ENCODE results near the gene CUL4B.

DNA sequence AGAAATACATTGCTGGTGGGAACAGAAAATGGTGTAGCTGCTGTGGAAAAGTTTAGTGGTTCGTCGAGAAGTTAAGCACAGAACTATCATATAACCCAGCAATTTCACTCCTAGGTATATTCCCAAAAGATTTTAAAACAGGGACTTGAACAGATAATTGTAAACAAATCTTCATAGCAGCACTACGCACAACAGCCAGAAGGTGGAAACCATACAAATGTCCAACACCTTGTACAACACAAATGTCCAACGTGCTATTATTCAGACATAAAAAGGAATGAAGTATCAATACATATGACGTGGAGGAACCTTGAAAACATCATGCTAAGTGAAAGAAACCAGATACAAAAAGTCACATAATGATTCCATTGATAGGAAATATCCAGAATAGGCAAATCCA, 37.9 kb downstream of the CUL4B start:
- TF ChIP-seq POLR2AphosphoS5 (IDR thresholded peaks at IDR 0.05; ENCODE audit: low read depth, low read length) = no peak
- TF ChIP-seq POLR2A (IDR thresholded peaks at IDR 0.05; ENCODE audit: low read depth, low read length) = no peak
- TF ChIP-seq TAF1 (IDR thresholded peaks at IDR 0.05; ENCODE audit: borderline replicate concordance, low read depth, low read length) = no peak
